ENCODE data around the gene ARMC9. TPM values are rescaled to one million over a fixed set of nuclear protein-coding genes. Genes with fewer than 3 reads are reported as not detected.

Gene ARMC9
- total and polyA plus RNA-seq, 7 donors, result 2.4 to 95.3 (median 24.3) TPM

GRCh38 chr2:231312066-231312465 lies 113.6 kb downstream of the ARMC9 start:
- DNase-seq, result no peak
- WGBS, 2 donors, result 95% methylated on average over 5 of the region's 5 CpGs
- TF ChIP-seq POLR2A (IDR thresholded peaks at IDR 0.05) (no peak), EP300 (IDR thresholded peaks at IDR 0.05) (no peak), CTCF (IDR thresholded peaks at IDR 0.05) (no peak)
- Histone ChIP-seq H3K27me3 (no peaks in the 10 kb centered on the region), H3K27ac (no peak overlapping the region), H3K4me1 (peaks cover 0 to 6% (median 0%) of the 10 kb centered on the region in 4 donors), H3K36me3 (peaks cover 0 to 11% (median 2%) of the 10 kb centered on the region in 4 donors), H3K4me3 (no peak overlapping the region), H3K9me3 (no peaks in the 10 kb centered on the region)
- intact Hi-C loops (cut with DNase I), result no loop called here

GRCh38 chr2:231315896-231316295 lies 117.5 kb downstream of the ARMC9 start:
- H3K36me3 ChIP-seq, result peaks cover 0 to 16% (median 0%) of the 10 kb centered on the region in 4 donors
- H3K9me3 ChIP-seq, result no peaks in the 10 kb centered on the region
- no peak overlapping the region for H3K4me3 ChIP-seq
- intact Hi-C loops (cut with DNase I), result no loop called here
- H3K27me3 ChIP-seq, result no peaks in the 10 kb centered on the region
- WGBS, 2 donors, result 62 to 89% methylated on average over 3 of the region's 3 CpGs
- H3K27ac ChIP-seq, result no peak overlapping the region
- TF ChIP-seq CTCF (IDR thresholded peaks at IDR 0.05), result no peak
- TF ChIP-seq POLR2AphosphoS5 (IDR thresholded peaks at IDR 0.05), result no peak
- TF ChIP-seq EP300 (IDR thresholded peaks at IDR 0.05), result no peak
- TF ChIP-seq POLR2A (IDR thresholded peaks at IDR 0.05), result no peak
- peaks cover 0 to 7% (median 0%) of the 10 kb centered on the region in 4 donors for H3K4me1 ChIP-seq
- no peak for DNase-seq

GRCh38 chr2:231317579-231317978 lies 119.1 kb downstream of the ARMC9 start:
- no peak for DNase-seq
- TF ChIP-seq POLR2A (IDR thresholded peaks at IDR 0.05), result no peak
- TF ChIP-seq POLR2AphosphoS5 (IDR thresholded peaks at IDR 0.05), result no peak
- no peak for TF ChIP-seq EP300 (IDR thresholded peaks at IDR 0.05)
- no peak for TF ChIP-seq CTCF (IDR thresholded peaks at IDR 0.05)
- Histone ChIP-seq H3K4me3 (no peak overlapping the region), H3K4me1 (peaks cover 0 to 15% (median 0%) of the 10 kb centered on the region in 4 donors), H3K27me3 (no peaks in the 10 kb centered on the region), H3K36me3 (peaks cover 0 to 19% (median 0%) of the 10 kb centered on the region in 4 donors), H3K9me3 (no peaks in the 10 kb centered on the region), H3K27ac (no peak overlapping the region)
- 95 to 97% methylated on average over 2 of the region's 2 CpGs for WGBS, 2 donors
- intact Hi-C loops (cut with DNase I), result no loop called here

- no peaks in the 10 kb centered on the region for H3K9me3 ChIP-seq
- DNase-seq, result no peak
- H3K27me3 ChIP-seq, result no peaks in the 10 kb centered on the region
- peaks cover 0 to 19% (median 0%) of the 10 kb centered on the region in 4 donors for H3K36me3 ChIP-seq
- 91 to 93% methylated on average over 4 of the region's 4 CpGs for WGBS, 2 donors
- peaks cover 0 to 15% (median 0%) of the 10 kb centered on the region in 4 donors for H3K4me1 ChIP-seq
- TF ChIP-seq POLR2A (IDR thresholded peaks at IDR 0.05), result no peak
- TF ChIP-seq EP300 (IDR thresholded peaks at IDR 0.05), result no peak
- TF ChIP-seq POLR2AphosphoS5 (IDR thresholded peaks at IDR 0.05), result no peak
- TF ChIP-seq CTCF (IDR thresholded peaks at IDR 0.05), result no peak
- no peak overlapping the region for H3K27ac ChIP-seq
- intact Hi-C loops (cut with DNase I), result no loop called here
- H3K4me3 ChIP-seq, result no peak overlapping the region
These were observed 120.0 kb downstream of the ARMC9 start for GRCh38 chr2:231318436-231318835.

GRCh38 chr2:231318954-231319353 lies 120.5 kb downstream of the ARMC9 start:
- H3K4me3 ChIP-seq, result no peak overlapping the region
- H3K27me3 ChIP-seq, result no peaks in the 10 kb centered on the region
- no peak overlapping the region for H3K27ac ChIP-seq
- no peaks in the 10 kb centered on the region for H3K9me3 ChIP-seq
- H3K4me1 ChIP-seq, result peaks cover 0 to 15% (median 0%) of the 10 kb centered on the region in 4 donors
- 59 to 89% methylated on average over 2 of the region's 2 CpGs for WGBS, 2 donors
- TF ChIP-seq CTCF (IDR thresholded peaks at IDR 0.05) (no peak), POLR2AphosphoS5 (IDR thresholded peaks at IDR 0.05) (no peak), EP300 (IDR thresholded peaks at IDR 0.05) (no peak), POLR2A (IDR thresholded peaks at IDR 0.05) (no peak)
- intact Hi-C loops (cut with DNase I), result no loop called here
- DNase-seq, result no peak
- peaks cover 0 to 19% (median 0%) of the 10 kb centered on the region in 4 donors for H3K36me3 ChIP-seq
